ENCODE data around the gene NAXD.

The NAXD gene

GRCh38 chr13:110642291-110642981 is 27.1 kb downstream of the NAXD start:
- H3K79me2 ChIP-seq (ENCODE audit: insufficient read depth, low read depth), result no peaks in the 10 kb centered on the region

DNA sequence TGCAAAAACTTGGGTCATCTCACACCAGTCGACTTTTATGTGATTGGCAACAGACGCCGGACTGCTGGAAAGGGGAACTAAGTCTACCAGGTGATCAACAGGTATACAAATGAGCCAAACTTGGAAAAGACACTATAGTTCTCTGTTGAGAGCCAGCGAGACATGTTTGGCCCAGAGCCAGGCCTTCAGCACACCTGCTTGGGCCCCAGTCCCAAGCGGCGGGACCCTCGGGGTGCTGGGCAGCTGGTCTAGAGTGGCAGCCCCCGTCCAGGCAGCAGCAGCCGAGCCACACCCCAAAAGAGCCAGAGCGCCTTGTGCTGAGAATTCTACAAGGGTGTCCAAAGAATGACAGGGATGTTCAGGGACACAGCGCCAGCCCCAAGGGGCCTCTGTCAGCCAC is 28.0 kb downstream of the NAXD start:
- Histone ChIP-seq H3K9ac (no peak overlapping the region), H3K79me2 (ENCODE audit: insufficient read depth, low read depth) (no peaks in the 10 kb centered on the region), H3K4me2 (no peak overlapping the region), H3K4me3 (IDR thresholded peaks at IDR 0.05; ENCODE audit: insufficient read depth, low read depth, low read length) (no peak overlapping the region), H3K4me1 (ENCODE audit: low read depth, poor library complexity, severe bottlenecking) (peaks cover 6% of the 10 kb centered on the region), H3K27ac (no peak overlapping the region), H4K20me1 (ENCODE audit: insufficient read depth) (no peaks in the 10 kb centered on the region), H3K36me3 (ENCODE audit: insufficient read depth) (no peaks in the 10 kb centered on the region), H3K27me3 (ENCODE audit: insufficient read depth, low read depth) (no peaks in the 10 kb centered on the region), H2AFZ (ENCODE audit: low read depth) (no peak overlapping the region)
- no peak for TF ChIP-seq CTCF (conservative IDR thresholded peaks at IDR 0.05; ENCODE audit: low read depth, low read length)

More at GRCh38 chr13:110642291-110642981, 27.1 kb downstream of the NAXD start:
- no peak for TF ChIP-seq CTCF (conservative IDR thresholded peaks at IDR 0.05; ENCODE audit: low read depth, low read length)
- Histone ChIP-seq H3K9ac (no peak overlapping the region), H3K4me1 (ENCODE audit: low read depth, poor library complexity, severe bottlenecking) (peaks cover under 1% of the 10 kb centered on the region), H3K27ac (no peak overlapping the region), H3K4me2 (no peak overlapping the region), H3K4me3 (IDR thresholded peaks at IDR 0.05; ENCODE audit: insufficient read depth, low read depth, low read length) (no peak overlapping the region), H3K36me3 (ENCODE audit: insufficient read depth) (no peaks in the 10 kb centered on the region), H2AFZ (ENCODE audit: low read depth) (no peak overlapping the region), H4K20me1 (ENCODE audit: insufficient read depth) (no peaks in the 10 kb centered on the region), H3K27me3 (ENCODE audit: insufficient read depth, low read depth) (no peaks in the 10 kb centered on the region)

DNA sequence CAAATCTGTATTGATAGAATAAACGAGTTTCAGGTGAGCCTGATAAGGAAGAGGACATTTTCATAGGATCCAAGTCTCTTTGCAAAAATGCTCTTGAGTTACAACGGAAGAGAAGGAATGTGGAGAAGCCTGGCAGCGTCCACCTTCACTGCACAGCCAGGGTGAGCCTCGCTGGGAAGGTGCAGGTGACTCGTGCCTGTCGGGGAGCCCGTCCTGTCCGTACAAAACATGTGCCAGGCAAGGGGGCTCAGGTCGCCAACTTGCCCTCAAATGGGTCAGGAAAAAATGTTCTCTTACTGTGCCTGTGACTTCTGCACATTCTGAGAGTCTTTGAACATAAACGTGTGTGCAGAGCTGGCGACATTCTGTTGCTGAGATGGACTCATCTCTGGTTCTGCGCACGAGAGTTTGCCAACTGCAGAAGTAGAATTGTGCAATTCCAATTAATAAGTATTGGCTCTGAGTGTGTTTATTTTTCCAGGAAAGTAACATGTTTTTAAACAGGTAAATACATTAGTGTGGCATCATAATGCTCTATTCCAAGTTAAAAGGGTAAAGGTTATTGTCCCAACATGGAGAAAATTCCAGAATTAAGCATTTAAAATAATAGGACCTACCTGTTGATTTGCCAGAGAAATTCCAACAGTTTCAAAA is 28.6 kb downstream of the NAXD start:
- Histone ChIP-seq H2AFZ (ENCODE audit: low read depth) (no peak overlapping the region), H3K27me3 (ENCODE audit: insufficient read depth, low read depth) (no peaks in the 10 kb centered on the region), H4K20me1 (ENCODE audit: insufficient read depth) (no peaks in the 10 kb centered on the region), H3K36me3 (ENCODE audit: insufficient read depth) (no peaks in the 10 kb centered on the region), H3K4me2 (no peak overlapping the region), H3K79me2 (ENCODE audit: insufficient read depth, low read depth) (no peaks in the 10 kb centered on the region), H3K9ac (no peak overlapping the region), H3K27ac (no peak overlapping the region), H3K4me1 (ENCODE audit: low read depth, poor library complexity, severe bottlenecking) (peaks cover 6% of the 10 kb centered on the region), H3K4me3 (IDR thresholded peaks at IDR 0.05; ENCODE audit: insufficient read depth, low read depth, low read length) (no peak overlapping the region)
- TF ChIP-seq CTCF (conservative IDR thresholded peaks at IDR 0.05; ENCODE audit: low read depth, low read length), result no peak

- no peak for TF ChIP-seq CTCF (conservative IDR thresholded peaks at IDR 0.05; ENCODE audit: low read depth, low read length)
- Histone ChIP-seq H3K79me2 (ENCODE audit: insufficient read depth, low read depth) (no peaks in the 10 kb centered on the region), H2AFZ (ENCODE audit: low read depth) (no peak overlapping the region), H3K4me2 (no peak overlapping the region), H3K36me3 (ENCODE audit: insufficient read depth) (no peaks in the 10 kb centered on the region), H3K27ac (no peak overlapping the region), H4K20me1 (ENCODE audit: insufficient read depth) (no peaks in the 10 kb centered on the region), H3K27me3 (ENCODE audit: insufficient read depth, low read depth) (no peaks in the 10 kb centered on the region), H3K9ac (no peak overlapping the region), H3K4me3 (IDR thresholded peaks at IDR 0.05; ENCODE audit: insufficient read depth, low read depth, low read length) (no peak overlapping the region), H3K4me1 (ENCODE audit: low read depth, poor library complexity, severe bottlenecking) (peaks cover 6% of the 10 kb centered on the region)
These were observed 29.7 kb downstream of the NAXD start for GRCh38 chr13:110644892-110645521.
